ENCODE measurements around the gene RPP30.

The RPP30 gene

DNA sequence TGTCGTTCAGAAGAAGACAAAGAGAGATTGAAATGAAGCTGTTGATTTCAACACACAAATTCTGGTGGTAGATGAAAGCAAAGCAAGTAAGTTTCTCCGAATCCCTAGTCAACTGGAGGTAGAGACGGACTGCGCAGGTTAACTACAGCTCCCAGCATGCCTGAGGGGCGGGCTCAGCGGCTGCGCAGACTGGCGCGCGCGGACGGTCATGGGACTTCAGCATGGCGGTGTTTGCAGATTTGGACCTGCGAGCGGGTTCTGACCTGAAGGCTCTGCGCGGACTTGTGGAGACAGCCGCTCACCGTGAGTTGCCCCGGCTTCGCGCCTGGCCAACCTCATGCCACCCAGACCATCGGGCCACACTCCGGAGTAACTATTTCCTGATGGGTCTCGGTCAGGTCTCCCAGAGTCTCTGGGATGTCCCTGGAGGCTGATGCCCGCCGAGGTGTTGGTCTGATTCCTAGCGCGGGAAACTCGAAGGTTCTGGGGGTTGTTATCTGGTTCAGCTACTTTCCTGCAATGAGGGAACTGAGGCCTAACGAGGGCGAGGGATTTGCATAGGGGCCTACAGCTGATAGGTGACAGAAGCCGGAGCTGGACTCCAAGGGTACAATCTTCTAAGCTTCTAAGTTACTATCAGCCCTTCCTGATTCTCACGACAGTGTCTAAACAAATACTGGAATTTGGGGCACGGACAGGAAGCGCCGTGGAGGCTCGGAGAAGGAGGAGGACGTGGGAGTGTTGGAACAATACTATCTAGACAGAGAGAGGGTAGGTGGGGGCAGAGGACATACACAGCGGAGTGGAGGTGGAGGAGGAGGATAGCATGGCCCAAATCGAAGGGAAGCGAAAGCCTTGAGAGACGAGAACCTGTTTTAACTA lies at the start of gene RPP30:
Gene RPP30, plus strand, starts transcription at position 209 of the 882 bp plus-strand sequence. Its CDS starts 13 bp downstream, at position 222.
- peak; percentile 22 to 67 (median 55) for DNase-seq (ENCODE audit: low read depth in 3 of 3, low spot score in 1 of 3)

GRCh38 chr10:90822508-90822907 lies 49.3 kb upstream of the RPP30 start:
- DNase-seq (ENCODE audit: low read depth in 3 of 3, low spot score in 1 of 3) = no peak

GRCh38 chr10:90832111-90832510 lies 39.7 kb upstream of the RPP30 start:
- no peak for DNase-seq (ENCODE audit: low read depth in 3 of 3, low spot score in 1 of 3)

- DNase-seq (ENCODE audit: low read depth in 3 of 3, low spot score in 1 of 3) = no peak
These were observed 37.4 kb upstream of the RPP30 start for GRCh38 chr10:90834326-90834725.

DNA sequence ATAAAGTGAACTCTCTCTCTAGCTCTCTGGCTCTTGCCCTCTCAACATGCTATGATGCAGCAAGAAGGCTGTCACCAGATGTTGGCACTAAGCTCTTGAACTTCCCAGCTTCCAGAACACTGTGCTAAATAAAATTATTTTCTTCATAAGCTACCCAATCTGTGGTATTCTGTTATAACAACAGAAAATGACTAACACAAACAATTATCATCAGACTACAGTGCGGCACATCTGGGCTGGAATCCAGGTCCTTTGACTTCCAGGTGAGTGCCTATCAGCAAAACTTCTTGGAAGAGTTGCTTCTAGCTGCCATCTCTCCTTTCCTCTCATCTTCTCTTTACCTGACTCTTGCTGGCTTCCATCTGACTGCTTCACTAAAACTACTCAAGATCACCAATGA lies 34.3 kb upstream of the RPP30 start:
- no peak for DNase-seq (ENCODE audit: low read depth in 3 of 3, low spot score in 1 of 3)

DNA sequence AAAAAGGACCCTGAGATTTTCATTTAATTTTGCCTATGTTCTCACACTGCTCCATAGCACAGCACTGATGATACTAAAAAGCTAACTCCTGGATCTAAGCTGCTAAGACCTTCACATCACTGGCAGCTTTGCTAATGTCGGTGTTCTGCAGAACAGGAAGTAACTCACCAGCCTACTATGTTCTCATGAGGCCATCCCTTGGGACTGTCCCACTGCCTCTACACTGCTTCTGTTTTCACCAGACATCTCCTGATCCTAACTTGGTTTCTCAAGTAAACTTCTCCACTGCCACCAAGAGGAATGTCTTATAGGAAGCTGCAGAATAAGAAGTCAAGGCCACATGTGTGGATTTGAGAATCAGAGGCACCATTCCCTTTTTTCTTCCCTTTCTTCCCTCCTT lies 29.0 kb upstream of the RPP30 start:
- no peak for DNase-seq (ENCODE audit: low read depth in 3 of 3, low spot score in 1 of 3)

DNA sequence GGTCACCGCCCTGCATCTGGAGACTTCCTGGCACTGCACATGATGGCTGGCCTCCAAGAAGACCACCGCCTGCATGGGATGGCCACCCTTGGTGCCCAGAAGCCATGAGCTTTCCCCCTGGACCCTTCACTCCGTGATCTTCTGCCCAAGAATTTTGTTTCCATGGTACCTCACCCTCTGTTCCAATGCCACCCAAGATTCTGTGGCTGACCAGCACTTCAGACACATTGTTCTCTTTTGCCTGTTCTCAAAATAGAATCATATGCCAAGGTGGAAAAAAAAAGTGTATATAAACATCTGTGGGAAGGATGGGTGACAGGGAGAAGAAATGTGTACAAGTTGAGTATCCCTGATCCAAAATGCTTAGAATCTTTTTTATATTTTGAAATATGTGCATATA lies 26.0 kb upstream of the RPP30 start:
- no peak for DNase-seq (ENCODE audit: low read depth in 3 of 3, low spot score in 1 of 3)

- no peak for DNase-seq (ENCODE audit: low read depth in 3 of 3, low spot score in 1 of 3)
These were observed 25.0 kb upstream of the RPP30 start for GRCh38 chr10:90846746-90847145.

GRCh38 chr10:90847436-90847835 lies 24.3 kb upstream of the RPP30 start:
- no peak for DNase-seq (ENCODE audit: low read depth in 3 of 3, low spot score in 1 of 3)

GRCh38 chr10:90849956-90850749 lies 21.6 kb upstream of the RPP30 start:
- DNase-seq (ENCODE audit: low read depth in 3 of 3, low spot score in 1 of 3) = no peak

GRCh38 chr10:90855126-90855525 lies 16.6 kb upstream of the RPP30 start:
- no peak for DNase-seq (ENCODE audit: low read depth in 3 of 3, low spot score in 1 of 3)

DNA sequence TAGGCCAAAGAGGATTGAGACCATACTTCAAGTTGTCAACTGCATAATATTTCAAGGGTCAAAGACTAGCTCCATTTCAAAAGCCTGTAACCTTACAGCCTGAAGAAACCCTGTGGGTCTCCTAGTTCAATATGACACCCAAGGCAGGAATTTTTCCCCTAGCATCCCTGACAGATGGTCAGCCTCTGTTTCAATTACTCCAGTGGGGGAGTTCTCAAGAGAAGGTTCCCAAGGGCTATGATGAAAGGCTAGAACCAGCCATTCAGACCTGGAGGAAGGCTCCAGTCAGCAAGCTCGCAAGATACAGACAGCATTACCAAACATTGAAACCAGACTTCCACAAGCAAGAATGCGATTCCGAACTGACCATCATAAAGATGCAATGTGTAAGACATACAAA lies 15.5 kb upstream of the RPP30 start:
- no peak for DNase-seq (ENCODE audit: low read depth in 3 of 3, low spot score in 1 of 3)

DNA sequence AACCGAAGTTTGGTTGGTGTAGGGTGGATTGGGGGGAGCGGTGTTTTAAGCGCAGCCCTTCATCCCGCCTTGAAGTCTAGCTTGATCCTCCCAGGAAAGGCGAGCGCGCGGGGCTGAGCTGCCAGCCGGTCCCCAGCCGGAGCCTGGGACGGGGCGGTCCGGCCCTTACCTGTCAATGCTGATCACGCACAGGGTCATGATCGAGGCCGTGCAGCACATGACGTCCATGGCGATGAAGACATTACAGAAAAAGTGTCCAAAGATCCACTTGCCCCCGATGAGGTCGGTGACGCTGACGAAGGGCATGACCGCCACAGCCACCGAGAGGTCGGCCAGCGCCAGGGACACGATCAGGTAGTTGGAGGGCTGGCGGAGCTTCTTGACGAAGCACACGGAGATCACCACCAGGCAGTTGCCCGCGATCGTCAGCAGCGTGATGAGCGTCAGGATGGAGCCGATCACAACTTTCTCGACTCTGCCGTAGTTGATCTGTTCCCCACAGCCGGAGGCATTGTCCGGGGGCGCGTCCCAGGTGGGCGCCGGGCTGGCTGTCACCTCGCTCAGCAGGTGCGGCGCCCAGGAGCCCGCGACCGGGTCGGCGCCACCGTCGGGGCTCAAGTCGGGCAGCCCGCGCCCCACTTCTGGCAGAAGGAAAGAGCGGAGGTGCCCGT lies 14.7 kb upstream of the RPP30 start:
- no peak for DNase-seq (ENCODE audit: low read depth in 3 of 3, low spot score in 1 of 3)

DNA sequence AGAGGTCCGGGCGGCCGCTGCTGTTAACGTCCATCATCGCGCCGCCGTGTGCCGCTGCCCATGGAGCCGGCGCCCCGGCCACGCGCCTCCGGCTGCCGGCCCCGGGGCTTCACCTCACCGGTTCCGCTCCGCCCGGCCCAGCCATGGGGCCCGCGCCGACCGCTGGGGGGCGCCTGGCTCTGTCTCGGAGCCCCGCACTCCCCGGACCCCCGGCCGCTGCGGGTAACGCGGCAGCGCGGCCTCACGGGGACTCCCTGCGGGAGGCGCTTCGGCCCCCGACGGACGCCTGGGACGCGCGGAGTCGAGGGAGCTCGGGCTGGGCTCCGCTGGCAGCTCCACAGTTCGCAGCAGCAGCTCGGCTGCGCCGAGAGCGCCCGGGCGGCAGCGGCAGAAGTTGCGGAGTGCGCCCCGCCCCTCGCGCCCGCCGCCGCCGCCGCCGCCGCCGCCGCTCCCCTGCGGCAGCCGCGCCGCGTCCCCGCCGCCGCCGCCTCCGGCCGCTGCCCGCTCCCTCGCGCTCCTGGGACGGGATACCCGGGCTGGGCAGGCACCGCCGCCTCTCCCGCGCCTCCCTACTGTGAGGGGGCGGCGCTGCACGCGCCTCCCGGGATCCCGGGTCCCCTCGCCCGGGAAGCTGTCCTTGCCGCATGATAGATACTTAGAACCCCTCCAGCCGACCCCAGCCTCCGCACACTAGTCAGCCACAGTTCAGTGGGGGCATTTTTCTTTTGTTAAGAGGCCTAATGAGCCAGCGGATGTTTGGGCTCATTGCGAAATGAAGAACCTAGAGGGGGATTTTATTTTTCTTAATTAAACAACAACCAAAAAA lies 13.9 kb upstream of the RPP30 start, which contains the start of gene HTR7:
Gene HTR7, minus strand, starts transcription at position 405 of the 826 bp plus-strand sequence. Its CDS starts 368 bp downstream, at position 37.
- peak in 2 of 3 donors; percentile 24 to 52 for DNase-seq (ENCODE audit: low read depth in 3 of 3, low spot score in 1 of 3)

- no peak for DNase-seq (ENCODE audit: low read depth in 3 of 3, low spot score in 1 of 3)
These were observed 13.3 kb upstream of the RPP30 start for GRCh38 chr10:90858461-90858968.

DNA sequence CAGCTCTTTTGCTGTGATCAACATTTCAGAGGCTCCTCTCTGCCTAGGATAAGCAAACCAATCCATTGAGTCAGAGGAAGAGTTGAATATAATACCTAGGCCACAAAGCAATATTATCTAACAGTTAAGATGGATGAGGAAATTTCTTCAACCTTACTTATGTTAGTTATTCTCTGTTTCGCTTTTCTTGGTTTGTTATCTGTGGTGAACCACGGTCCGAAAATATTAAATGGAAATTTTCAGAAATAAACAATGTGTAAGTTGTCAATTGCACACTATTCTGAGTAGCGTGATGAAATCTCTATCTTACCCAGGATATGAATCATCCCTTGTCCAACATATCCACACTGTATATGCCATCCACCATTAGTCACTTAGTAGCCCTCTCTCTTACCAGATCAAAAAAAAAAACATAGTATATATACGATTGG lies 12.4 kb upstream of the RPP30 start:
- DNase-seq (ENCODE audit: low read depth in 3 of 3, low spot score in 1 of 3) = no peak

- no peak for DNase-seq (ENCODE audit: low read depth in 3 of 3, low spot score in 1 of 3)
These were observed 11.0 kb upstream of the RPP30 start for GRCh38 chr10:90860790-90861189.

- DNase-seq (ENCODE audit: low read depth in 3 of 3, low spot score in 1 of 3) = no peak
These were observed 8.8 kb upstream of the RPP30 start for GRCh38 chr10:90862908-90863514.

DNA sequence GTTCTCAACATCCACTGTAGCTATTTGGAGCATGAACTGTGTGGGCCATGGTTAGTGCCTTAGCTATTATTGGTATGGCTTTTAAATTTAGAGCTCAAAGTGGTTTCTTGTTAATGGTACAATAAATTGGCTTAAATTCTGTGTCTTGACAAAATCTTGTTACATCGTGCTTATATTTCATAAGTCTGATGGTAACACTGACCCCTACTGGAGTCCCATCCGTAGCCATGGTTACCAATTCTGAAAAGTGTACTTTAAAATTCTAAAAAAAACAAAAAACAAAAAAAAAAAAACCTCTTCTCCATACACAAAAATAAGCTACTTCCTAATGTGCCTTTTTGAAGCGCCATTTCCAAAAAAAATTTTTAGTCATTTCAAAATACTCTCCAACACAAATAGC lies 6.4 kb upstream of the RPP30 start:
- DNase-seq (ENCODE audit: low read depth in 3 of 3, low spot score in 1 of 3) = no peak

- no peak for DNase-seq (ENCODE audit: low read depth in 3 of 3, low spot score in 1 of 3)
These were observed 5.7 kb upstream of the RPP30 start for GRCh38 chr10:90866050-90866598.
